T-helper 1 cell treated with Interleukin-12 subunit alpha and Interleukin-12 subunit beta and Interleukin-4 antibody, amounts not matched to agents 30 μg/mL and 1 μg/mL, for 36 hours (primary cell): ENCODE data around the gene CCSER1.
"Not testable (repeated sequence)": the region's sequence is repeated elsewhere in the genome, so short reads cannot be mapped to it uniquely, and the experiment has no call there.

Experiments used
- H3K27ac Mint-ChIP-seq: one replicate; pipeline ENCODE4 v1.8.0; 2021; ENCODE audit warnings: mild to moderate bottlenecking, mixed read lengths
- H3K27me3 Mint-ChIP-seq: one replicate; pipeline ENCODE4 v1.8.0; 2021; ENCODE audit warnings: low read depth, mixed read lengths
- H3K36me3 Mint-ChIP-seq: one replicate; pipeline ENCODE4 v1.8.0; 2021; ENCODE audit warnings: low read depth, mixed read lengths
- H3K4me1 Mint-ChIP-seq: one replicate; pipeline ENCODE4 v1.8.0; 2021; ENCODE audit warnings: low read depth, mixed read lengths
- H3K4me3 Mint-ChIP-seq: one replicate; pipeline ENCODE4 v1.8.0; 2021; ENCODE audit warnings: mild to moderate bottlenecking, moderate library complexity, mixed read lengths
- H3K9me3 Mint-ChIP-seq: one replicate; pipeline ENCODE4 v1.8.0; 2021; ENCODE audit warnings: mixed read lengths

Gene CCSER1

GRCh38 chr4:91302120-91302519 lies 1174.9 kb downstream of the CCSER1 start:
- H3K9me3 Mint-ChIP-seq = no peaks in the 10 kb centered on the region
- no peak overlapping the region for H3K27ac Mint-ChIP-seq
- H3K36me3 Mint-ChIP-seq = no peaks in the 10 kb centered on the region
- H3K4me1 Mint-ChIP-seq = no peaks in the 10 kb centered on the region
- no peaks in the 10 kb centered on the region for H3K27me3 Mint-ChIP-seq
- H3K4me3 Mint-ChIP-seq = no peak overlapping the region

- Mint-ChIP-seq H3K36me3 (no peaks in the 10 kb centered on the region), H3K4me3 (no peak overlapping the region), H3K27me3 (no peaks in the 10 kb centered on the region), H3K27ac (no peak overlapping the region), H3K9me3 (no peaks in the 10 kb centered on the region), H3K4me1 (no peaks in the 10 kb centered on the region)
These were observed 1177.1 kb downstream of the CCSER1 start for GRCh38 chr4:91304292-91304691.

GRCh38 chr4:91317434-91317833 lies 1190.2 kb downstream of the CCSER1 start:
- Mint-ChIP-seq H3K27ac (no peak overlapping the region), H3K4me3 (no peak overlapping the region), H3K27me3 (no peaks in the 10 kb centered on the region), H3K9me3 (peaks cover 13% of the 10 kb centered on the region), H3K4me1 (no peaks in the 10 kb centered on the region), H3K36me3 (no peaks in the 10 kb centered on the region)

- Mint-ChIP-seq H3K4me1 (no peaks in the 10 kb centered on the region), H3K36me3 (no peaks in the 10 kb centered on the region), H3K9me3 (peaks cover 15% of the 10 kb centered on the region), H3K27ac (no peak overlapping the region), H3K4me3 (no peak overlapping the region), H3K27me3 (no peaks in the 10 kb centered on the region)
These were observed 1192.5 kb downstream of the CCSER1 start for GRCh38 chr4:91319556-91320268.

- H3K4me1 Mint-ChIP-seq = no peaks in the 10 kb centered on the region
- H3K4me3 Mint-ChIP-seq = no peak overlapping the region
- no peaks in the 10 kb centered on the region for H3K36me3 Mint-ChIP-seq
- H3K27ac Mint-ChIP-seq = no peak overlapping the region
- peaks cover 31% of the 10 kb centered on the region for H3K9me3 Mint-ChIP-seq
- no peaks in the 10 kb centered on the region for H3K27me3 Mint-ChIP-seq
These were observed 1195.8 kb downstream of the CCSER1 start for GRCh38 chr4:91322961-91323360.

- Mint-ChIP-seq H3K9me3 (peaks cover 29% of the 10 kb centered on the region), H3K4me1 (no peaks in the 10 kb centered on the region), H3K36me3 (no peaks in the 10 kb centered on the region), H3K27ac (no peak overlapping the region), H3K27me3 (no peaks in the 10 kb centered on the region), H3K4me3 (no peak overlapping the region)
These were observed 1198.3 kb downstream of the CCSER1 start for GRCh38 chr4:91325495-91325894.

GRCh38 chr4:91326167-91326566 lies 1199.0 kb downstream of the CCSER1 start:
- not testable (repeated sequence) for H3K36me3 Mint-ChIP-seq, H3K4me1 Mint-ChIP-seq, H3K27ac Mint-ChIP-seq, H3K27me3 Mint-ChIP-seq, H3K4me3 Mint-ChIP-seq
- H3K9me3 Mint-ChIP-seq = peaks cover 29% of the 10 kb centered on the region

GRCh38 chr4:91330555-91331137 lies 1203.5 kb downstream of the CCSER1 start:
- Mint-ChIP-seq H3K4me1 (no peaks in the 10 kb centered on the region), H3K27me3 (no peaks in the 10 kb centered on the region), H3K4me3 (no peak overlapping the region), H3K9me3 (peaks cover 30% of the 10 kb centered on the region), H3K27ac (no peak overlapping the region), H3K36me3 (no peaks in the 10 kb centered on the region)

- Mint-ChIP-seq H3K27me3 (no peaks in the 10 kb centered on the region), H3K4me1 (no peaks in the 10 kb centered on the region), H3K36me3 (no peaks in the 10 kb centered on the region), H3K27ac (no peak overlapping the region), H3K9me3 (peaks cover under 1% of the 10 kb centered on the region), H3K4me3 (no peak overlapping the region)
These were observed 1213.6 kb downstream of the CCSER1 start for GRCh38 chr4:91340822-91341221.

- Mint-ChIP-seq H3K4me1 (no peaks in the 10 kb centered on the region), H3K27ac (no peak overlapping the region), H3K9me3 (no peaks in the 10 kb centered on the region), H3K4me3 (no peak overlapping the region), H3K36me3 (no peaks in the 10 kb centered on the region), H3K27me3 (no peaks in the 10 kb centered on the region)
These were observed 1218.4 kb downstream of the CCSER1 start for GRCh38 chr4:91345632-91346031.

- H3K4me1 Mint-ChIP-seq, H3K4me3 Mint-ChIP-seq, H3K27ac Mint-ChIP-seq, H3K36me3 Mint-ChIP-seq, H3K27me3 Mint-ChIP-seq: not testable (repeated sequence)
- H3K9me3 Mint-ChIP-seq = peaks cover 18% of the 10 kb centered on the region
These were observed 1229.3 kb downstream of the CCSER1 start for GRCh38 chr4:91356496-91356895.

GRCh38 chr4:91358016-91358415 lies 1230.8 kb downstream of the CCSER1 start:
- peaks cover 13% of the 10 kb centered on the region for H3K9me3 Mint-ChIP-seq
- H3K27me3 Mint-ChIP-seq, H3K4me1 Mint-ChIP-seq, H3K36me3 Mint-ChIP-seq, H3K27ac Mint-ChIP-seq, H3K4me3 Mint-ChIP-seq: not testable (repeated sequence)

- H3K9me3 Mint-ChIP-seq = peaks cover 13% of the 10 kb centered on the region
- not testable (repeated sequence) for H3K4me3 Mint-ChIP-seq, H3K27me3 Mint-ChIP-seq, H3K36me3 Mint-ChIP-seq, H3K4me1 Mint-ChIP-seq, H3K27ac Mint-ChIP-seq
These were observed 1231.4 kb downstream of the CCSER1 start for GRCh38 chr4:91358621-91359020.

GRCh38 chr4:91359041-91360031 lies 1232.1 kb downstream of the CCSER1 start:
- H3K36me3 Mint-ChIP-seq = no peaks in the 10 kb centered on the region
- H3K9me3 Mint-ChIP-seq = peaks cover 13% of the 10 kb centered on the region
- H3K27me3 Mint-ChIP-seq = no peaks in the 10 kb centered on the region
- no peak overlapping the region for H3K27ac Mint-ChIP-seq
- H3K4me3 Mint-ChIP-seq = no peak overlapping the region
- no peaks in the 10 kb centered on the region for H3K4me1 Mint-ChIP-seq

- no peaks in the 10 kb centered on the region for H3K27me3 Mint-ChIP-seq
- no peak overlapping the region for H3K27ac Mint-ChIP-seq
- no peaks in the 10 kb centered on the region for H3K36me3 Mint-ChIP-seq
- peaks cover 13% of the 10 kb centered on the region for H3K9me3 Mint-ChIP-seq
- H3K4me1 Mint-ChIP-seq = no peaks in the 10 kb centered on the region
- no peak overlapping the region for H3K4me3 Mint-ChIP-seq
These were observed 1234.9 kb downstream of the CCSER1 start for GRCh38 chr4:91362125-91362524.
